Measurements from ENCODE around the gene TNFRSF19.
"Not testable (repeated sequence)": the region's sequence is repeated elsewhere in the genome, so short reads cannot be mapped to it uniquely, and the experiment has no call there.

TNFRSF19 gene

DNA sequence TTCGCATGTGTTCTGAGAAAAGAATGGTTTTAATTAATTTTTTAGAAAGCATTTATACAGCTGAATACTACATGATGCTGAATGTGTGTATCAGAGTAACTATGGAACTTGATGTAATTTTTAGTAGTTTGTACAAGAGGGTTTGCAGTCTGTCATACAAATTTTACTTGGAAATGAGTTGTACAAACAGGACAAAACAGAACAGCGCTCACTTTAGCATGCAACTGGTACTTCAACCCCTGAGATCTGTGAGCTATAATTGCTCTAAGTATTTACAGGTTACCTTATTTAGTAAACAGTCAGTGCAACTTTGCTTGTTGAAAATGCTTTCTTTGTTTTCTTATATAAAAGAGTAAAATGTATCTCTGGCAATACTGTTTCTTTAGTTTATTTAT is 706 bp downstream of the TNFRSF19 start:
- DNase-seq, result peak; percentile 38

GRCh38 chr13:23571431-23571830 is 1.2 kb downstream of the TNFRSF19 start:
- DNase-seq, result no peak

DNA sequence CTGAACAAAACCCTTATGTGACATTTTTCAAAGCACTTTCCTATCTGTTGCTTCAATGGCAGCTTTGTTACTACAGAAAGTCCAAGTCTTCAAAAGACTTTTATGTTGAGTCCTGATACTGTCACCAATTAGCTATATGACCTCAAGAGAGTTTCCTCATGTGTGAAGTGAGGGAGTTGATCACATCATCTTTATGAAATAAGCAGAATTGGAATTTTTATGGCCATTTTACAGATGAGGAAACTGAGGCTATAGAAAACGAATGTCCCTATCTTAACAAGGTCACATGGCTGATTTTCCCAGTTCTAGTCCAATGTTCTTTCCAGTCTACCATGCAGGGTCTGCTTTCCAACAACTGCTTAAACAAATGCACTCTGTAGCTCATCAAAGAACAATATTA is 2.6 kb downstream of the TNFRSF19 start:
- DNase-seq, result no peak

- DNase-seq, result no peak
Observed at GRCh38 chr13:23574421-23575145, 4.4 kb downstream of the TNFRSF19 start.

GRCh38 chr13:23575632-23576031 is 5.4 kb downstream of the TNFRSF19 start:
- no peak for DNase-seq

DNA sequence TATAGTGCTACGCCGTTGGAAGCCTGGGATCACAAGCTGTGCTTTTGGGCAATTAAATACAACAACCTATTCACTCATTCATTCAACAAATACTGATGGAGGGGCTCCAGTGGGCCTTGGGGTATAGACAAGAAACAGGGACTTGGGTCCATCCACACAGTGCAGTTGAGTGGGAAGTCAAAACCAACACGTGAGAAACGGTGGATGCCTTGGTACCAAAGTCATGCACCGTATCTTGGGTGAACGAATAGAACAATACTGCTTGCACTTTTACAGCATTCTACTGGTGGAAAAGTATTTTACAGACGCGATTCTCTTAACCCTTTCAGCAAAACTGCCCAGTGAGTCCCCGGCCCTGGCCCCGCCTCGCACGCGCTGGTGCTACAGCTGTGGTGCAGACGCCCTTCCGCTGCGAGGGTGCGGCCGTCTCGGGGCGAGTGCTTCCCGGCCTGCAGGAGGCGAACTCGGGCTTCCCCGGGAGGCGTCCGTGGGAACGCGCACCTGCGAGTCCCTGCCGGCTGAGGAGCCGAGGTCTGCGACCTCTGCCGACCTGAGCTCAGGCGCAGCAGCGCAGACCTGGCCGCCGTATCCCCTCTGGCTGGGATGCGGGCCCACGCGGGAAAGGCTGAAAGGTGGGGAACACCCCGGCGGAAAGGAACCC is 8.3 kb downstream of the TNFRSF19 start:
- peak; percentile 65 for DNase-seq

DNA sequence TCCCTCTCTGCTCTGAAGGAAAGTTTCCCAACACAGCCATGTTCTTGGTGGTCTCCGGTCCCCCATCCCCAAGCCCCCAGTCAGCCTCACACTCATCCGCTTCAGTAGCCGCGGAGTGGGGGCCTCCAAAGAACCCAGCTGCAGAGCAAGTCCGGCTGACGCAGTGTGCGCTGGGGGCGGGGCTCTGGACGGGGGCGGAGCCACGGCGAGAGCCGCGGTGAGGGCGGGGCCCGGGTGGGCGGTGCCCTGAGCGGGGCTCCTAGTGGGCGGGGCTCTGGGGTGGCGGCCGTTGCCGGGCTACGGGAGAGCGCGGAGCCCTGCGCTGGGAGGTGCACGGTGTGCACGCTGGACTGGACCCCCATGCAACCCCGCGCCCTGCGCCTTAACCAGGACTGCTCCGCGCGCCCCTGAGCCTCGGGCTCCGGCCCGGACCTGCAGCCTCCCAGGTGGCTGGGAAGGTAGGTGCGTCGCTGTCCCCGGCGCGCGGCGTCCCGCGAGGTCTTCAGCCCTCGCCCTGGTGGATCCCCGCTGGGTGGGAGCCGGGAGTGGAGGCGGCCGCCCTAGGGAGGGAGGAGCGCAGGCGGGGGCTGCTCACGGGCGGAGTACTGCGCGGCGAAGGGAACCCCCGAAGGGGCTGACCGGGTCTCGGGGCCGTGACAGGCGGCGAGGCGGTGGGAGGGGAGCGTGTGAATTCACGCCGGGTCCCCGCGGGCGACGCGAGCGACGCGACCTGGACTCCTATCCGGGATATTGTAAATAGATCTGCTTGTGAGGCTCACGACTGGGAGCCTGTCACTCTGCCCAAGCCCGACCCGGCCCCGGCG is 9.1 kb downstream of the TNFRSF19 start:
- DNase-seq, result peak; percentile 95

- peak; percentile 47 for DNase-seq
Observed at GRCh38 chr13:23579896-23580683, 9.9 kb downstream of the TNFRSF19 start.

- no peak for DNase-seq
Observed at GRCh38 chr13:23580684-23581060, 10.5 kb downstream of the TNFRSF19 start.

DNA sequence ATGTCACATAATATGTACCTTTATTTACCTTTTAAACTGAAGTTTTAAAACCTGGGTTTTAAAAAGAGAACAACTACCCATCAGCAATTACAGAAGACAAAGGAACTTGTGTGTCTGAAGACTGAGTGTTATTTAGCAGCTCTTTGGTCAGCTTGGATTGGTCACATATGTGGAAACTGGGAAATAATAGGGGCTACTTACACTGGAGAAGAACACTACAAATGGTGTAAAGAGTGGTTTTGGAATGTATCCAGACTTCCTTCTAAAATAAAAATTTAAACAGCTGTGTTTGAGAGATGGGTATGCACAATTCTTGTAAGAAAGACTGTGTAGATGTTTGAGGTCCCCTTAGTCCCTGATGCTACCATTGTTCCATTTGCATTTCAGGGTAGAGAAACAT is 13.3 kb downstream of the TNFRSF19 start:
- peak; percentile 52 for DNase-seq

DNA sequence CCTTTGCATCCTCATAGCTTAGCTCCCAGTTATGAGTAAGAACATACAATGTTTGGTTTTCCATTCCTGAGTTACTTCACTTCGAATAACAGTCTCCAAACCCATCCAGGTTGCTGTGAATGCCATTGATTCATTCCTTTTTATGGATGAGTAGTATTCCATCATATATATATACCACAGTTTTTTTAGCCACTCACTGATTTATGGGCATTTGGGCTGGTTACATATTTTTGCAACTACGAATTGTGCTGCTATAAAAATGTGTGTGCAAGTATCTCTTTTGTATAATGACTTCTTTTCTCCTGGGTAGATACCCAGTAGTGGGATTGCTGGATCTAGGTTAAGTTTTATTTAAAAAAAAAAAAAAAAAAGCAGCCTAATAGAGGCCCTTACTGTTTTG is 14.1 kb downstream of the TNFRSF19 start:
- no peak for DNase-seq

- no peak for DNase-seq
Observed at GRCh38 chr13:23586336-23586735, 16.1 kb downstream of the TNFRSF19 start.

DNA sequence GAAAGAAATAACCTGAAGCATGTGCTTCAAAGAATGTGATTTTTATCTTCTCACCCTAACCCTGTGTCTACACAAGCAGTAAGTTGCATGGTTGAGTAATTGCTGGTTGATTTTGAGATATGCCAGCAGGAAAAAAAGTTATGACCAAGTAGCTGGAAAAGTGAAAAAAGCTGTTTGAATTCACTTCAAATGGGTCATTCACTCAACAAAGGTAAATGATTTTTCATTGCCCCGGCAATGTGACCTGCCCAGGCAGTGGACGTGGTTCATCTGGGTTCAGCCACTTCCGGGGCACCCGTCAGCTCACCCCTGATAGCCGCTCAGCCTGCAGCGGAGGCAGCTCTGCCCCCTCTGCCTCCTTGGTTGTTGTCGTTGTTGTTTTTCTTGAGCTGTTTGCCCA is 18.5 kb downstream of the TNFRSF19 start:
- DNase-seq, result no peak

- DNase-seq, result no peak
Observed at GRCh38 chr13:23592596-23592995, 22.4 kb downstream of the TNFRSF19 start.

GRCh38 chr13:23593148-23593547 is 22.9 kb downstream of the TNFRSF19 start:
- DNase-seq, result no peak

DNA sequence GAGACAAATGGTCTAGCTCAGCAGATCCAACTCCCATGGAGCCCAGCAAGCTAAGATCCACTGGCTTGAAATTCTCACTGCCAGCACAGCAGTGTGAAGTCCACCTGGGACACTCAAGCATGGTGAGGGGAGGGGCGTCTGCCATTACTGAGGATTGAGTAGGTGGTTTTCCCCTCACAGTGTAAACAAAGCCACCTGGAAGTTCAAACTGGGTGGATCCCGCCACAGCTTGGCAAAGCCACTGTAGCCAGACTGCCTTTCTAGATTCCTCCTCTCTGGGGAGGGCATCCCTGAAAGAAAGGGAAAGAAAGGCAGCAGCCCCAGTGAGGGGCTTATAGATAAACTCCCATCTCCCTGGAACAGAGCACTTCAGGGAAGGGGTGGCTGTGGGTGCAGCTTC is 24.1 kb downstream of the TNFRSF19 start:
- not testable (repeated sequence) for DNase-seq

- DNase-seq, result no peak
Observed at GRCh38 chr13:23598369-23598768, 28.2 kb downstream of the TNFRSF19 start.

DNA sequence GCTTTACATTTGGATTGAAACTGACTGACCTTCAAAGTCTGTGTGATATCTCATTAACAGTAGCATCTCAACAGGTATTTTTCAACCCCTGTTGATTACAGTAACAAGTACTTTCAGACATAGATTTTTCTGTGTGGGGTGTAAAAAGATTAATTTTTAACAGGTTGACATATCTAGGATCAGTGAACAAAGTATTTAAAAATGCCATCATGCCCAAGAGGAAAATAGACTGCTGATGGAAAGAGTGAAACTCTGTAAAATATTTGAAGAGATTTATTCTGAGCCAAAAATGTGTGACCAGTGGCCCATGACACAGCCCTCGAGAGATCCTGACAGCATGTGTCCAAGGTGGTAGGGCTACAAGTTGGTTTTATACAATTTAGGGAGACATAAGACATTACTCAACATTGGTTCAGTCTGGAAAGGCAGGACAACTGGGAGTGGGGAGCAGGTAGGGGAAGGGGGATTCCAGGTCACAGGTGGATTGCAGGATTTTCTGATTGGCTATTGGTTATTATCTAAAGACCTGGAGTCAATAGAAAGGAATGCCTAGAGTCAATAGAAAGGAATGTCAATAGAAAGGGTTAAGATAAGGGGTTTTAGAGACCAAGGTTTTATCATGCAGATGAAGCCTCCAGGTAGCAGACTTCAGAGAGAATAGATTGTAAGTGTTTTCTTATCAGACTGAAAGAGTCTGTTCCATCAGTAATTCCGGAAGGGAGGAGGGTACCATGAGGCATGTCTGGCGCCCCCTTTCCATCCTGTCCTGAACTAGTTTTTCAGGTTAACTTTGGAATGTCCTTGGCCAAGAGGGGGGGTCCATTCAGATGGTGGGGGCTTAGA is 29.1 kb downstream of the TNFRSF19 start:
- DNase-seq, result no peak

GRCh38 chr13:23600100-23600499 is 29.9 kb downstream of the TNFRSF19 start:
- no peak for DNase-seq

DNA sequence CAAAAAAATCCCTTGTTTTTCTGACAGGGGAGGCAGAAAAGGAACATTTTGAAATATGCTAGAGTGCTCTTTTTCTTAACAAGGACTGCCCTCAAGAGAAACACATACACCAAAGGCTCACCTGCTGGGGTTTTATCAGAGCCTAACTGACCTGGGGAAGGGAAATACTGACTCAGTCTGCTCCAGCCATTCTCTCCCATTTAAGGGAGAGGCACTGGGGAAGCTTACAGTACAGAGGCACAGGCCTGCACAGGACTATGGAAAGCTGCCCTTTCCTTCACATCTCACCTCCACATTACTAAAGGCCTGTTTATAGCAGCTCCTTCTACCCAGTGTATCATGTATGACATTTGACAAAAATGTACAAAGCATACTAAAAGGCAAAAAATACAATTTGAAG is 30.3 kb downstream of the TNFRSF19 start:
- DNase-seq, result no peak

DNA sequence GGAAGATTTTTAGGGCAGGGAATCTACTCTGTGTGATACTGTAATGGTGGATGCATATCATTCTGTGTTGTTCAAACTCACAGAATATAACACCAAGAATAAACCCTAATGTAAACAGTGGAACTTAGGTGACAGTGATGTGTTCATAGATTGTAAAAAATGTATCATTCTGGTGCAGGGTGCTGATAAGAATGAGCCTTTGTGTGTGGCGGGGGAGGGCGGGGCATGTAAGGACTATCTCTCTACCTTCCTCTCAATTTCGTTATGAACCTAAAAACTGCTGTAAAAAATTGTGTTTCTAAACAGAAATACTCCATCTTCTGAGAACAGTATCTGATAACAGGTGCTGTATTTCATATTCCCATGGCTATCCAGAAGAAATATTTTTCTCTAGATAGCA is 35.6 kb downstream of the TNFRSF19 start:
- no peak for DNase-seq

- DNase-seq, result no peak
Observed at GRCh38 chr13:23608138-23608537, 37.9 kb downstream of the TNFRSF19 start.

All from NCI-H748 treated with DMSO at 0.1 percent for 48 hours (cell line).